OCI-LY3 (cell line): ENCODE measurements around the gene ALOXE3.

Experiments used
- EZH2phosphoT487 ChIP-seq: fragments of 200-600 bp; shearing (Covaris generic); IDR thresholded peaks from 2 replicates; pipeline ENCODE4 v1.6.1; 2018; ENCODE audit warnings: antibody characterized with exemption, mixed run types, low read depth
- TF ChIP-seq, protein P1 (sequence below): fragments of 200-600, 300-600 bp; sonication (generic); IDR thresholded peaks from 2 replicates; pipeline ENCODE4 v1.5.1; 2014; ENCODE audit warnings: antibody characterized with exemption, low read length, low read depth

DNA sequence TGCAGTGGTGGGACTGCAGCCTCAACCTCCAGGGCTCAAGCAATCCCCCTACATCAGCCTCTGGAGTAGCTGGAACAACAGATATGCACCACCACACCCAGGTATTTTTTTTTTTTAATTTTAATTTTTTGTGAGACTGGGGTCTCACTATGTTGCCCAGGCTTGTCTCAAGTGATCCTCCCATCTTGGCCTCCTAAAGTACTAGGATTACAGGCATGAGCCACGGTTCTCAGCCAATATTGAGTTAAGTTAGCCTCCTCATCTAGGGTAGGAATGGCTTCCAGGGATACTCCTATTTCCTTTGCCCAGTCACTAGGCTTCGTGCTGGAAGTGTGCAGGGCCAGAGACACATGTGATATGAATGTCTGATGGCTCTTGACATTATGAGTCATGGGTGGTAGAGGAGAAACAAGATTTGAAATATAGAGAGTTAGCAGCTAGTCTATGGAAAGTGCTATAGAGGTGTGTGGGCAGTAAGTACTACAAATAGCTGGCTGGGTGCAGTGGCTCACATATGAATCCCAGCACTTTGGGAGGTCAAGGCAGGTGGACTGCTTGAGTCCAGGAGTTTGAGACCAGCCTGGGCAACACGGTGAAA is 13.6 kb upstream of the ALOXE3 start:
- TF ChIP-seq, protein P1, sequence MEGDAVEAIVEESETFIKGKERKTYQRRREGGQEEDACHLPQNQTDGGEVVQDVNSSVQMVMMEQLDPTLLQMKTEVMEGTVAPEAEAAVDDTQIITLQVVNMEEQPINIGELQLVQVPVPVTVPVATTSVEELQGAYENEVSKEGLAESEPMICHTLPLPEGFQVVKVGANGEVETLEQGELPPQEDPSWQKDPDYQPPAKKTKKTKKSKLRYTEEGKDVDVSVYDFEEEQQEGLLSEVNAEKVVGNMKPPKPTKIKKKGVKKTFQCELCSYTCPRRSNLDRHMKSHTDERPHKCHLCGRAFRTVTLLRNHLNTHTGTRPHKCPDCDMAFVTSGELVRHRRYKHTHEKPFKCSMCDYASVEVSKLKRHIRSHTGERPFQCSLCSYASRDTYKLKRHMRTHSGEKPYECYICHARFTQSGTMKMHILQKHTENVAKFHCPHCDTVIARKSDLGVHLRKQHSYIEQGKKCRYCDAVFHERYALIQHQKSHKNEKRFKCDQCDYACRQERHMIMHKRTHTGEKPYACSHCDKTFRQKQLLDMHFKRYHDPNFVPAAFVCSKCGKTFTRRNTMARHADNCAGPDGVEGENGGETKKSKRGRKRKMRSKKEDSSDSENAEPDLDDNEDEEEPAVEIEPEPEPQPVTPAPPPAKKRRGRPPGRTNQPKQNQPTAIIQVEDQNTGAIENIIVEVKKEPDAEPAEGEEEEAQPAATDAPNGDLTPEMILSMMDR = no peak
- no peak for TF ChIP-seq EZH2phosphoT487
